SK-N-SH (cell line): ENCODE data around the gene MEF2C.

ENCODE experiments used
- CTCF ChIP-seq: fragments of 200-600 bp; sonication (generic); IDR thresholded peaks from 2 replicates; pipeline ENCODE4 v1.6.1; 2017; ENCODE audit warnings: antibody characterized with exemption, mild to moderate bottlenecking, moderate library complexity
- FOXJ3 ChIP-seq: sonication (generic); formaldehyde crosslinking; IDR thresholded peaks from 2 replicates; pipeline ENCODE4 v1.5.1; 2020; ENCODE audit warnings: mild to moderate bottlenecking, missing genetic modification reagents
- IRF3 ChIP-seq: fragments of 150-350 bp; IDR thresholded peaks from 2 replicates; pipeline ENCODE4 v1.6.1; 2016; ENCODE audit warnings: mild to moderate bottlenecking, low read depth, low read length
- MEF2A ChIP-seq: IDR thresholded peaks from 2 replicates; pipeline ENCODE4 v1.4.0; 2012; ENCODE audit warnings: low read depth, borderline replicate concordance
- RAD21 ChIP-seq: IDR thresholded peaks from 2 replicates; pipeline ENCODE4 v1.6.1; 2012; ENCODE audit warnings: mild to moderate bottlenecking, low read length
- SMC3 ChIP-seq: IDR thresholded peaks from 2 replicates; pipeline ENCODE4 v1.6.1; 2012; ENCODE audit warnings: low read depth, low read length, improper control_type of control experiment
- TAF1 ChIP-seq: IDR thresholded peaks from 2 replicates; pipeline ENCODE4 v1.6.1; 2012; ENCODE audit warnings: low read depth, mild to moderate bottlenecking, low read length, moderate library complexity, borderline replicate concordance
- USF1 ChIP-seq: IDR thresholded peaks from 2 replicates; pipeline ENCODE4 v1.4.0; 2012; ENCODE audit warnings: low read depth, borderline replicate concordance
- USF2 ChIP-seq: fragments of 150-350 bp; IDR thresholded peaks from 2 replicates; pipeline ENCODE4 v1.6.1; 2017; ENCODE audit warnings: antibody characterized with exemption, low read length, low read depth, borderline replicate concordance
- YY1 ChIP-seq: IDR thresholded peaks from 2 replicates; pipeline ENCODE4 v1.4.0; 2012; ENCODE audit warnings: low read depth, mild to moderate bottlenecking

GRCh38 chr5:88845081-88845697 lies 37.8 kb downstream of the MEF2C start:
- TF ChIP-seq USF2 (no peak), CTCF (no peak), YY1 (no peak), RAD21 (no peak), FOXJ3 (CRISPR knock-in tag) (no peak), SMC3 (no peak), IRF3 (no peak), USF1 (no peak), MEF2A (no peak), TAF1 (no peak)
